Measurements from ENCODE around the gene AFG1L.
"Not testable (repeated sequence)": the region's sequence is repeated elsewhere in the genome, so short reads cannot be mapped to it uniquely, and the experiment has no call there.

AFG1L gene

GRCh38 chr6:108380876-108381275 lies 86.0 kb downstream of the AFG1L start:
- no peak for TF ChIP-seq CTCF (conservative IDR thresholded peaks at IDR 0.05; ENCODE audit: low read depth, low read length)
- DNase-seq (ENCODE audit: low read depth) = peak; percentile 41
- no peak overlapping the region for H3K4me3 ChIP-seq (ENCODE audit: low read length)

GRCh38 chr6:108383981-108384380 lies 89.1 kb downstream of the AFG1L start:
- DNase-seq (ENCODE audit: low read depth) = no peak
- TF ChIP-seq CTCF (conservative IDR thresholded peaks at IDR 0.05; ENCODE audit: low read depth, low read length) = no peak
- H3K4me3 ChIP-seq (ENCODE audit: low read length) = no peak overlapping the region

GRCh38 chr6:108389190-108389589 lies 94.3 kb downstream of the AFG1L start:
- DNase-seq (ENCODE audit: low read depth); H3K4me3 ChIP-seq (ENCODE audit: low read length): not testable (repeated sequence)

DNA sequence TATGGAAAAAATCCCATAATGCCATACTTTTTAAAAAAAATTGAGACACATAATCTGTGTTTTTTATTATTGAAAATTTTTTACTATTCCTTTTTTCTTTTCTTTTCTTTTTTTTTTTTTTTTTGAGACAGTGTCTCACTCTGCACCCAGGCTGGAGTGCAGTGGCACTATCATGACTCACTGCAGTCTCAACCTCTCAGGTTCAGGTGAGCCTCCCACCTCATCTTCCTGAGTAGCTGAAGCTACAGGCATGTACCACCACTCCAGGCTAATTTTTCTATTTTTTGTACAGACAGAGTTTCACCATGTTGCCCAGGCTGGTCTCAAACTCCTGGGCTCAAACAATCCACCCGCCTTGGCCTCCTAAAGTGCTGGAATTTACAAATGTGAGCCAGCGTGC lies 100.4 kb downstream of the AFG1L start:
- no peak overlapping the region for H3K4me3 ChIP-seq (ENCODE audit: low read length)
- DNase-seq (ENCODE audit: low read depth) = no peak
- no peak for TF ChIP-seq CTCF (conservative IDR thresholded peaks at IDR 0.05; ENCODE audit: low read depth, low read length)

GRCh38 chr6:108403236-108403635 lies 108.4 kb downstream of the AFG1L start:
- H3K4me3 ChIP-seq (ENCODE audit: low read length) = no peak overlapping the region

GRCh38 chr6:108406943-108407342 lies 112.1 kb downstream of the AFG1L start:
- no peak overlapping the region for H3K4me3 ChIP-seq (ENCODE audit: low read length)
- no peak for DNase-seq (ENCODE audit: low read depth)
- no peak for TF ChIP-seq CTCF (conservative IDR thresholded peaks at IDR 0.05; ENCODE audit: low read depth, low read length)

More at GRCh38 chr6:108403236-108403635, 108.4 kb downstream of the AFG1L start:
- TF ChIP-seq CTCF (conservative IDR thresholded peaks at IDR 0.05; ENCODE audit: low read depth, low read length) = no peak
- no peak for DNase-seq (ENCODE audit: low read depth)

DNA sequence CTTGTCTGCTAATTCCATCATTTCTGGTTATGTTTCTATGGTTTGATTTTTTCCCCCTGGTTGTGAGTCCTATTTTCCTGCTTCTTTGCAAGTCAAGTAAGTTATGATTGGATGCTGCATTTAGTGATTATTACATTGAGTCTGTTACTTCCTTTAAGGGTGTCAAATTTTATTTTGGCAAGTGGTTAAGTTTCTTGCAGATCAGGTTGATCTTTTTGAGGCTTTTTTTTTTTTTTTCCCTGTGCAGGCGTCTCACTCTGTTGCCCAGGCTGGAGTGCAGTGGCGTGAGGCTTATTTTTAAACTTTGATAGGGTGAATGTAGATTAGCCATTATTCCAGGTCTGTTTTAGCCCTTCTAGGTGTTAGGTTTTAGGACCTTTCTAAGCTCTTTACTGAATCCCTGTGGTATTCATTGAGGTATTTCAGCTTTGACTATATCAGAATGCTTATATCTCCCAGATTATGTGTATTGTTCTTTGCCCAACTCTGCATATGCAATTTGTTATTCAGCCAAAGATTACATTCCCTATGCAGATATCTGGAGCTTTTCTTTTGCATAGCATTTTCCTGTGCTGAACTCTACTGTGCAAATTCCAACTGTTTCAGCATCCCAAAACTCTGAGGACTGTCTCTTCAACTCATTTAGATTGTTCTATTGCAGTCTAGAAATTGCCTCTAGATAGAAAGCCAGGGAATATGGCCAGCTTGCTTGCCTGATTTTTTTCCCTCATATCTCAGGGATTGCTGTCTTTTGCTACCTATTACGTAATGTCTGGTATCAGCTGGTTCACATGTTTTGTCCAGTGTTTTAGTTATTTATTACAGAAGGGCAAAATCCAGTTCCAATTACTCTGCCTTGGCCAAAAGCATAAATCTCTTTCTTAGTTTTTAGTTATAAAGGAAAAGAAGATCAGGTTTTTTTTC lies 113.3 kb downstream of the AFG1L start:
- H3K4me3 ChIP-seq (ENCODE audit: low read length) = no peak overlapping the region

More for the DNA sequence above, 113.3 kb downstream of the AFG1L start:
- no peak for TF ChIP-seq CTCF (conservative IDR thresholded peaks at IDR 0.05; ENCODE audit: low read depth, low read length)
- no peak for DNase-seq (ENCODE audit: low read depth)
